Upper lobe of right lung (tissue), 1 donor: Measurements from ENCODE around the gene KCTD10. TPM values are rescaled to one million over a fixed set of nuclear protein-coding genes. Genes with fewer than 3 reads are reported as not detected.

ENCODE experiments used
- ATAC-seq: fragments of 200-7000 bp; cut with Tn5 transposase; one replicate; pipeline ENCODE4 v1.9.1; 2020; ENCODE audit warnings: mild to moderate bottlenecking, moderate library complexity
- DNase-seq: peaks from one replicate; pipeline ENCODE4 v3.0.0-alpha.2; 2020
- H3K27ac ChIP-seq: fragments of 200-600 bp; one replicate; pipeline ENCODE4 v1.8.0; 2022
- H3K27me3 ChIP-seq: fragments of 200-600 bp; one replicate; pipeline ENCODE4 v1.8.0; 2022; ENCODE audit warnings: mild to moderate bottlenecking
- H3K36me3 ChIP-seq: fragments of 200-600 bp; one replicate; pipeline ENCODE4 v1.8.0; 2022
- H3K4me1 ChIP-seq: fragments of 200-600 bp; one replicate; pipeline ENCODE4 v1.8.0; 2022
- H3K4me3 ChIP-seq: fragments of 200-600 bp; one replicate; pipeline ENCODE4 v1.8.0; 2022; ENCODE audit warnings: mild to moderate bottlenecking
- H3K9me3 ChIP-seq: fragments of 200-600 bp; one replicate; pipeline ENCODE4 v1.8.0; 2022
- CTCF ChIP-seq: fragments of 200-600 bp; IDR thresholded peaks from one replicate; pipeline ENCODE4 v1.8.0; 2022; ENCODE audit warnings: antibody characterized with exemption
- intact Hi-C: fragments of 100-400 bp; cut with DNase I; formaldehyde crosslinking; loops from one replicate; pipeline ENCODE4 v1.11.0; 2022
- long read RNA-seq: library from polyadenylated mRNA; unstranded; transcript quantifications from one replicate; pipeline ENCODE4 v2.0.0, GENCODE V29; 2021
- total RNA-seq: library from RNA; stranded (reverse); fragmentation: NEBNext Ultra II Directional; extraction: Animal tissue kit (Norgen Biotek cat#: 25700); gene quantifications from one replicate; pipeline ENCODE4 v1.2.1, GENCODE V29; 2021
- donor health status: DM: no; HTN: yes; CAD: no; lungs with severe emphysema.

The KCTD10 gene
- total RNA-seq, result 66.8 TPM
- long read RNA-seq, full-length matches to known transcripts, result 32 of 99 reads
- long read RNA-seq, partial matches to known transcripts, result 1 of 99 reads
- long read RNA-seq, other reads (novel, unspliced or antisense), result 66 of 99 reads

GRCh38 chr12:109477185-109477962 is at the start of gene KCTD10, which contains the start of gene UBE3B:
KCTD10 (minus strand) TSS chr12:109477300; CDS start chr12:109477262, 38 bp downstream.
UBE3B (plus strand) TSS chr12:109477634; CDS start chr12:109483552, 5,918 bp downstream.
- no peak for TF ChIP-seq CTCF
- DNase-seq, result peak; percentile 94
- peak within 1 kb of the TSS; percentile 98 for H3K4me3 ChIP-seq
- peak within 1 kb of the TSS; percentile 99 for H3K27ac ChIP-seq
- peak; percentile 99 for ATAC-seq
- H3K36me3 ChIP-seq, result no peaks in the 10 kb centered on the region
- H3K27me3 ChIP-seq, result no peaks in the 10 kb centered on the region
- H3K4me1 ChIP-seq, result peaks cover 44% of the 10 kb centered on the region
- no peaks in the 10 kb centered on the region for H3K9me3 ChIP-seq
- intact Hi-C loops, result no loop called here

- no peaks in the 10 kb centered on the region for H3K9me3 ChIP-seq
- no peak overlapping the region for H3K27ac ChIP-seq
- H3K4me1 ChIP-seq, result no peaks in the 10 kb centered on the region
- DNase-seq, result no peak
- no peak for ATAC-seq
- H3K4me3 ChIP-seq, result no peak overlapping the region
- H3K27me3 ChIP-seq, result no peaks in the 10 kb centered on the region
- intact Hi-C loops, result no loop called here
- H3K36me3 ChIP-seq, result peaks cover 99% of the 10 kb centered on the region
- no peak for TF ChIP-seq CTCF
Observed at GRCh38 chr12:109525279-109525585, 48.1 kb upstream of the KCTD10 start.

- ATAC-seq, result no peak
- H3K9me3 ChIP-seq, result no peaks in the 10 kb centered on the region
- no peak for DNase-seq
- H3K4me1 ChIP-seq, result no peaks in the 10 kb centered on the region
- no peak for TF ChIP-seq CTCF
- peaks cover 97% of the 10 kb centered on the region for H3K36me3 ChIP-seq
- no peak overlapping the region for H3K27ac ChIP-seq
- intact Hi-C loops, result no loop called here
- no peak overlapping the region for H3K4me3 ChIP-seq
- H3K27me3 ChIP-seq, result no peaks in the 10 kb centered on the region
Observed at GRCh38 chr12:109524466-109525278, 47.6 kb upstream of the KCTD10 start.

- DNase-seq, result no peak
- no peaks in the 10 kb centered on the region for H3K4me1 ChIP-seq
- TF ChIP-seq CTCF, result no peak
- no peaks in the 10 kb centered on the region for H3K9me3 ChIP-seq
- intact Hi-C loops, result no loop called here
- no peak overlapping the region for H3K4me3 ChIP-seq
- H3K27me3 ChIP-seq, result no peaks in the 10 kb centered on the region
- H3K36me3 ChIP-seq, result peaks cover 97% of the 10 kb centered on the region
- no peak overlapping the region for H3K27ac ChIP-seq
- ATAC-seq, result no peak
Observed at GRCh38 chr12:109523504-109523903, 46.4 kb upstream of the KCTD10 start.

GRCh38 chr12:109523071-109523470 is 46.0 kb upstream of the KCTD10 start:
- intact Hi-C loops, result no loop called here
- TF ChIP-seq CTCF, result no peak
- Histone ChIP-seq H3K4me3 (no peak overlapping the region), H3K36me3 (peaks cover 97% of the 10 kb centered on the region), H3K9me3 (no peaks in the 10 kb centered on the region), H3K4me1 (no peaks in the 10 kb centered on the region), H3K27ac (no peak overlapping the region), H3K27me3 (no peaks in the 10 kb centered on the region)
- ATAC-seq (no peak), DNase-seq (no peak)
